ENCODE data around the gene STK17A.

Gene STK17A

GRCh38 chr7:43559946-43560335 lies 23.0 kb upstream of the STK17A start:
- H3K4me3 ChIP-seq (ENCODE audit: low read depth, low read length), result no peak overlapping the region
- TF ChIP-seq MAX (IDR thresholded peaks at IDR 0.05; ENCODE audit: low read depth, low read length) (no peak), MYC (IDR thresholded peaks at IDR 0.05; ENCODE audit: low read depth, low read length) (no peak), POLR2A (IDR thresholded peaks at IDR 0.05; ENCODE audit: extremely low read depth, insufficient read length) (no peak), CTCF (IDR thresholded peaks at IDR 0.05; ENCODE audit: low read depth, low read length) (no peak)
- no peak for DNase-seq (ENCODE audit: low read depth)

- TF ChIP-seq MYC (IDR thresholded peaks at IDR 0.05; ENCODE audit: low read depth, low read length), result no peak
- TF ChIP-seq MAX (IDR thresholded peaks at IDR 0.05; ENCODE audit: low read depth, low read length), result no peak
- no peak for TF ChIP-seq POLR2A (IDR thresholded peaks at IDR 0.05; ENCODE audit: extremely low read depth, insufficient read length)
- TF ChIP-seq CTCF (IDR thresholded peaks at IDR 0.05; ENCODE audit: low read depth, low read length), result no peak
- DNase-seq (ENCODE audit: low read depth), result no peak
- no peak overlapping the region for H3K4me3 ChIP-seq (ENCODE audit: low read depth, low read length)
These were observed 22.1 kb upstream of the STK17A start for GRCh38 chr7:43560742-43561330.

- no peak overlapping the region for H3K4me3 ChIP-seq (ENCODE audit: low read depth, low read length)
- DNase-seq (ENCODE audit: low read depth), result no peak
- TF ChIP-seq MAX (IDR thresholded peaks at IDR 0.05; ENCODE audit: low read depth, low read length) (no peak), MYC (IDR thresholded peaks at IDR 0.05; ENCODE audit: low read depth, low read length) (no peak), POLR2A (IDR thresholded peaks at IDR 0.05; ENCODE audit: extremely low read depth, insufficient read length) (no peak), CTCF (IDR thresholded peaks at IDR 0.05; ENCODE audit: low read depth, low read length) (no peak)
These were observed 20.5 kb upstream of the STK17A start for GRCh38 chr7:43562383-43562782.

- H3K4me3 ChIP-seq (ENCODE audit: low read depth, low read length), result no peak overlapping the region
- no peak for TF ChIP-seq MAX (IDR thresholded peaks at IDR 0.05; ENCODE audit: low read depth, low read length)
- DNase-seq (ENCODE audit: low read depth), result no peak
These were observed 17.1 kb upstream of the STK17A start for GRCh38 chr7:43565786-43566185.

- TF ChIP-seq POLR2A (IDR thresholded peaks at IDR 0.05; ENCODE audit: extremely low read depth, insufficient read length) (no peak), CTCF (IDR thresholded peaks at IDR 0.05; ENCODE audit: low read depth, low read length) (no peak), MYC (IDR thresholded peaks at IDR 0.05; ENCODE audit: low read depth, low read length) (no peak), MAX (IDR thresholded peaks at IDR 0.05; ENCODE audit: low read depth, low read length) (no peak)
- DNase-seq (ENCODE audit: low read depth), result no peak
- H3K4me3 ChIP-seq (ENCODE audit: low read depth, low read length), result no peak overlapping the region
These were observed 14.4 kb upstream of the STK17A start for GRCh38 chr7:43568529-43568928.

GRCh38 chr7:43569424-43569823 lies 13.5 kb upstream of the STK17A start:
- H3K4me3 ChIP-seq (ENCODE audit: low read depth, low read length), result no peak overlapping the region
- TF ChIP-seq MAX (IDR thresholded peaks at IDR 0.05; ENCODE audit: low read depth, low read length), result no peak
- no peak for TF ChIP-seq MYC (IDR thresholded peaks at IDR 0.05; ENCODE audit: low read depth, low read length)
- TF ChIP-seq CTCF (IDR thresholded peaks at IDR 0.05; ENCODE audit: low read depth, low read length), result no peak
- no peak for TF ChIP-seq POLR2A (IDR thresholded peaks at IDR 0.05; ENCODE audit: extremely low read depth, insufficient read length)
- peak; percentile 67 for DNase-seq (ENCODE audit: low read depth)

All from NB4 (cell line).